ENCODE data around the gene SLC11A1.

Gene SLC11A1

GRCh38 chr2:218345491-218346236 lies 36.4 kb upstream of the SLC11A1 start:
- no peak overlapping the region for H3K27ac ChIP-seq
- DNase-seq, result no peak
- no peak for TF ChIP-seq CTCF (IDR thresholded peaks at IDR 0.05; ENCODE audit: low read depth, low read length)

GRCh38 chr2:218347172-218347571 lies 34.9 kb upstream of the SLC11A1 start:
- peaks cover 2% of the 10 kb centered on the region for H3K9me3 ChIP-seq (ENCODE audit: severe bottlenecking)
- no peaks in the 10 kb centered on the region for H3K36me3 ChIP-seq
- no peak for DNase-seq
- no peak overlapping the region for H3K4me3 ChIP-seq (ENCODE audit: low read depth, low read length)
- no peaks in the 10 kb centered on the region for H3K27me3 ChIP-seq (ENCODE audit: insufficient read depth, low read depth, severe bottlenecking)
- H3K27ac ChIP-seq, result no peak overlapping the region
- no peak for TF ChIP-seq CTCF (IDR thresholded peaks at IDR 0.05; ENCODE audit: low read depth, low read length)

More at GRCh38 chr2:218345491-218346236, 36.4 kb upstream of the SLC11A1 start:
- no peaks in the 10 kb centered on the region for H3K27me3 ChIP-seq (ENCODE audit: insufficient read depth, low read depth, severe bottlenecking)
- no peaks in the 10 kb centered on the region for H3K9me3 ChIP-seq (ENCODE audit: severe bottlenecking)
- no peak overlapping the region for H3K4me3 ChIP-seq (ENCODE audit: low read depth, low read length)
- H3K36me3 ChIP-seq, result no peaks in the 10 kb centered on the region

DNA sequence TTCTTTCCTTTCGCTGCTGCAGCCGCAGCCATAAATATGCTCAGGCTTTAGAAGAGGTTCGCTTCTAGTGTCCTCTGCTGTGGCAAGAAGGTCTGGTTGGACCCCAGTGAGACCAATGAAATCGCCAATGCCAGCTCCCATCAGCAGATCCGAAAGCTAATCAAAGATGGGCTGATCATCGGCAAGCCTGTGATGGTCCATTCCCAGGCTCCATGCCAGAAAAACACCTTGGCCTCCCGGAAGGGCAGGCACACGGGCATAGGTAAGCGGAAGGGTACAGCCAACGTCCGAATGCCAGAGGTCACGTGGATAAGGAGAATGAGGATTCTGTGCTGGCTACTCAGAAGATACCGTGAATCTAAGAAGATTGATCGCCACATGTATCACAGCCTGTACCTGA lies 28.0 kb upstream of the SLC11A1 start:
- Histone ChIP-seq H3K36me3 (no peaks in the 10 kb centered on the region), H3K9me3 (ENCODE audit: severe bottlenecking) (peaks cover 2% of the 10 kb centered on the region), H3K27ac (no peak overlapping the region), H3K4me3 (ENCODE audit: low read depth, low read length) (no peak overlapping the region), H3K27me3 (ENCODE audit: insufficient read depth, low read depth, severe bottlenecking) (no peaks in the 10 kb centered on the region)
- no peak for DNase-seq
- TF ChIP-seq CTCF (IDR thresholded peaks at IDR 0.05; ENCODE audit: low read depth, low read length), result no peak

DNA sequence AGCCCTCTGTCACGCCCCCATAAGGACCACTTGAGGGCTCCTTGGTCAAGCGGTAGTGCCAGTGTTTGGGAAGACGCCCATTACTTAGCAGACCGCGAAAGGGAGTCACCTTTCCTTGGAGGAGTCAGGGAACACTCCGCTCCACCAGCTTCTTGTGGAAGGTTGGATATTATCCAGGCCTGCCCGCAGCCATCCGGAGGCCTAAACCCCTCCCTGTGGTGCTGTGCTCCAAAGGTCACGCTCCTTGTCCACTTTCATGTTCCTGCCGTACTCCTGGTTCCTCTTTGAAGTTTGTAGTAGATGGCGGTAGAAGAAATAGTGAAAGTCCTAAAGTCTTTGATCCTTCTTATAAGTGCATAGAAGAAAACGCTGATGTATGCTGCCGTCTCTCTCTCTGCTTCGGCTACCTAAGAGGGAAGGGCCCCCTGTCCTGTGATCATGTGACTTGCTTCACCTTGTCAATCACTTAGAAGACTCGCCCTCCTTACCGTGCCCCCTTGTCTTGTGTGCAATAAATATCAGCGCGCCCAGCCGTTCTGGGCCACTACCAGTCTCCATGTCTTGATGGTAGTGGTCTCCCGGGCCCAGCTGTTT lies 27.1 kb upstream of the SLC11A1 start:
- DNase-seq, result no peak
- Histone ChIP-seq H3K4me3 (ENCODE audit: low read depth, low read length) (no peak overlapping the region), H3K27me3 (ENCODE audit: insufficient read depth, low read depth, severe bottlenecking) (no peaks in the 10 kb centered on the region), H3K27ac (no peak overlapping the region), H3K36me3 (no peaks in the 10 kb centered on the region), H3K9me3 (ENCODE audit: severe bottlenecking) (peaks cover 2% of the 10 kb centered on the region)
- TF ChIP-seq CTCF (IDR thresholded peaks at IDR 0.05; ENCODE audit: low read depth, low read length), result no peak

DNA sequence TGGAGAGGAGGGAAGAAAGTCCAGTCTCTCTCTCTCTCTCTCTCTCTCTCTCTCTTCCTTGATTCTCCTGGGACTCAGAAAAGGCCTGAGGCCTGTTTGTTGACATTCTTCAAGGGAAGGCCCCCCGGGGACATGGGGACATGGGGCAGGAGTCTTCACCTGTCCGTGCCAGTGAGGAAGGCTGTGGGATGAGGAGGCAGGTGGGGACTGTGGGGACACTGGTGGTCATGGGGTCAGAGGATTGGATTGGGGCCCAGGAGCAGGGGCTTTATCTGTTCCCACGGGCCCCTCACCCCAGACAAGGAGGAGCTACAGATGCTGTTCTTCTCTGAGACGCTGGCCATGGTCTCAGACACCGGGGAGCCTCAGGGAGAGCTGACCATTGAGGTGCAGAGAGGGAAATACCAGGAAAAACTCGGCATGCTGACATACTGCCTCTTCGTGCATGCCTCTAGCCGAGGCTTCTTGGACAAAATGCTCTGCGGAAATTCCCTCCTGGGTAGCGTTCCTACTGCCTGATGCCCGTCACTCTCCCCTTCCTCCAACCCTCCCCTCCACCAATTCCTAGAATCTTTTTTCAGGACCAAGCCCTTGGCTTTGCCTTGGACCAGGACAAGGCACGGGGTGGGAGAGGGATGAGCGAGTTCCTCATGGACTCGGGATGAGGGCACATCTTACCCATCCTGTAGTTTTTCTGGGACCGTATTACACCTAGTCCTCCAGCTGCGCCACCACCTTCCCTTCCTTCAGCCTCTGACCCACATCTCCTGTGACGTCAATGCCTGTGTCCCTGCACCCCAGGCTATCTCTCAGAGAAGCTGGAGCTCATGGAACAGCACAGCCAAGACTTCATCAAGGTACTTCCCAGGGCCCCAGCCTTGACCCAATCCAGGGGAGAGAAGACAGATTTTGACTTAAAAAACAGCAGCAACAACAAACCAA lies 24.6 kb upstream of the SLC11A1 start:
- H3K4me3 ChIP-seq (ENCODE audit: low read depth, low read length), result no peak overlapping the region
- no peaks in the 10 kb centered on the region for H3K9me3 ChIP-seq (ENCODE audit: severe bottlenecking)
- DNase-seq, result no peak
- no peak overlapping the region for H3K27ac ChIP-seq
- H3K27me3 ChIP-seq (ENCODE audit: insufficient read depth, low read depth, severe bottlenecking), result no peaks in the 10 kb centered on the region
- no peak for TF ChIP-seq CTCF (IDR thresholded peaks at IDR 0.05; ENCODE audit: low read depth, low read length)
- no peaks in the 10 kb centered on the region for H3K36me3 ChIP-seq

All from WERI-Rb-1 (cell line).